ENCODE results near the gene AFAP1. TPM values are rescaled to one million over a fixed set of nuclear protein-coding genes. Genes with fewer than 3 reads are reported as not detected.

Gene AFAP1
- total RNA-seq, 1 experiment from 2014 or later, result 23.6 TPM

DNA sequence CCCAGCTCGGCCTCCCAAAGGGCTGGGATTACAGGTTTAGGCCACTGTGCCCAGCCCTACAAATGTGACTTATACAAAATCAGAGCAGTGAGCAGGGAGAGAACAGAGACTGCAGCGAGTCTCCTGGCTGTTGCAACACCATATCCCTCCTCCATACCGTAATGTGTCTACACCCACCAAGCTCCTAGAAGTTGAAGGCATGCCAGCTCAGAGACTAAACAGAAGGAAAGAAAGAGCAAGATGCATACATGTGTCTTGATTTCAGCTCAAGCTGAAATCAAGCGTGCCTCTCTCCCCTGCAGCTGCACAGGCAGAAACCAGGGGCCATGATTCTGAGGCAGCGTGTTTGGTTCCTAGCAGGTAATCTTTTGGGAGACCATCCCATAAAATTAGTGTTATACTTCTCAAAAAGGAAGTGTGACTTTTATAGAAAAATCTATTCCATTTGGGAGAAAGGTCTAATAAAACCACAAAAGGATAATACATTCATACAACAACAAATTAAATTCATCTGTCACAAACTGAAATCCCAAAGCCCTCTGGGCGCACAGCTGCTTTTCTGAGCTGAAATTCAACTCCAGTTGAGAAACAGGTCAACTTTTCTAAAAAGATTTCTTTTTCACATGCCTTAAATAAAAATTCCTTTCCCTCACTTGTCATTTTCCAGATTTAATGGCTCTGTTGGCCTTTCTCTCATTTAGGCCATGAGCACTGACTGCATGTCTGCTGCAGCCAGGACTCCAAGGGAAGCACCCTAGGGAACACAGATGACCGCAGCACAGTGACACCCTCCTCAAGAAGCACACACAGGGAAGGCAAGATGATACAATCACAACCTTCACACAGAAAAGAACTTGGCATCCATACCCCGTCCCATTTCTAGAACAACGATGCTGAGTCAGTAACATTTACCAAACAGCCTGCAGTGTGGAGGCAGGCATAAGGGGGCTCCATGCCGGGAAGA, 34.4 kb downstream of the AFAP1 start:
- DNase-seq (ENCODE audit: low spot score) (no peak), ATAC-seq (no peak)
- no peak overlapping the region for H3K4me3 Mint-ChIP-seq
- no peaks in the 10 kb centered on the region for H3K36me3 Mint-ChIP-seq
- H3K9me3 Mint-ChIP-seq, result no peaks in the 10 kb centered on the region
- ChIA-PET POLR2A (no interaction called here), CTCF (interaction anchor here (1.0 kb wide), 1 partner anchor 52 kb away, joined by 3 read pairs; no protein-coding TSS in a partner anchor)
- H3K27ac Mint-ChIP-seq, result peak overlapping the region; percentile 94
- TF ChIP-seq ATF2 (CRISPR knock-in tag; IDR thresholded peaks at IDR 0.05; ENCODE audit: borderline replicate concordance, low read depth), result no peak
- TF ChIP-seq ZNF671 (CRISPR knock-in tag; IDR thresholded peaks at IDR 0.05), result no peak
- no peak for TF ChIP-seq JUN (CRISPR knock-in tag; IDR thresholded peaks at IDR 0.05)
- TF ChIP-seq, protein P1, sequence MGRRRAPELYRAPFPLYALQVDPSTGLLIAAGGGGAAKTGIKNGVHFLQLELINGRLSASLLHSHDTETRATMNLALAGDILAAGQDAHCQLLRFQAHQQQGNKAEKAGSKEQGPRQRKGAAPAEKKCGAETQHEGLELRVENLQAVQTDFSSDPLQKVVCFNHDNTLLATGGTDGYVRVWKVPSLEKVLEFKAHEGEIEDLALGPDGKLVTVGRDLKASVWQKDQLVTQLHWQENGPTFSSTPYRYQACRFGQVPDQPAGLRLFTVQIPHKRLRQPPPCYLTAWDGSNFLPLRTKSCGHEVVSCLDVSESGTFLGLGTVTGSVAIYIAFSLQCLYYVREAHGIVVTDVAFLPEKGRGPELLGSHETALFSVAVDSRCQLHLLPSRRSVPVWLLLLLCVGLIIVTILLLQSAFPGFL (CRISPR knock-in tag; IDR thresholded peaks at IDR 0.05; ENCODE audit: borderline replicate concordance), result no peak
- TF ChIP-seq ZNF317 (CRISPR knock-in tag; IDR thresholded peaks at IDR 0.05; ENCODE audit: borderline replicate concordance, low read depth), result no peak
- TF ChIP-seq, protein P2, sequence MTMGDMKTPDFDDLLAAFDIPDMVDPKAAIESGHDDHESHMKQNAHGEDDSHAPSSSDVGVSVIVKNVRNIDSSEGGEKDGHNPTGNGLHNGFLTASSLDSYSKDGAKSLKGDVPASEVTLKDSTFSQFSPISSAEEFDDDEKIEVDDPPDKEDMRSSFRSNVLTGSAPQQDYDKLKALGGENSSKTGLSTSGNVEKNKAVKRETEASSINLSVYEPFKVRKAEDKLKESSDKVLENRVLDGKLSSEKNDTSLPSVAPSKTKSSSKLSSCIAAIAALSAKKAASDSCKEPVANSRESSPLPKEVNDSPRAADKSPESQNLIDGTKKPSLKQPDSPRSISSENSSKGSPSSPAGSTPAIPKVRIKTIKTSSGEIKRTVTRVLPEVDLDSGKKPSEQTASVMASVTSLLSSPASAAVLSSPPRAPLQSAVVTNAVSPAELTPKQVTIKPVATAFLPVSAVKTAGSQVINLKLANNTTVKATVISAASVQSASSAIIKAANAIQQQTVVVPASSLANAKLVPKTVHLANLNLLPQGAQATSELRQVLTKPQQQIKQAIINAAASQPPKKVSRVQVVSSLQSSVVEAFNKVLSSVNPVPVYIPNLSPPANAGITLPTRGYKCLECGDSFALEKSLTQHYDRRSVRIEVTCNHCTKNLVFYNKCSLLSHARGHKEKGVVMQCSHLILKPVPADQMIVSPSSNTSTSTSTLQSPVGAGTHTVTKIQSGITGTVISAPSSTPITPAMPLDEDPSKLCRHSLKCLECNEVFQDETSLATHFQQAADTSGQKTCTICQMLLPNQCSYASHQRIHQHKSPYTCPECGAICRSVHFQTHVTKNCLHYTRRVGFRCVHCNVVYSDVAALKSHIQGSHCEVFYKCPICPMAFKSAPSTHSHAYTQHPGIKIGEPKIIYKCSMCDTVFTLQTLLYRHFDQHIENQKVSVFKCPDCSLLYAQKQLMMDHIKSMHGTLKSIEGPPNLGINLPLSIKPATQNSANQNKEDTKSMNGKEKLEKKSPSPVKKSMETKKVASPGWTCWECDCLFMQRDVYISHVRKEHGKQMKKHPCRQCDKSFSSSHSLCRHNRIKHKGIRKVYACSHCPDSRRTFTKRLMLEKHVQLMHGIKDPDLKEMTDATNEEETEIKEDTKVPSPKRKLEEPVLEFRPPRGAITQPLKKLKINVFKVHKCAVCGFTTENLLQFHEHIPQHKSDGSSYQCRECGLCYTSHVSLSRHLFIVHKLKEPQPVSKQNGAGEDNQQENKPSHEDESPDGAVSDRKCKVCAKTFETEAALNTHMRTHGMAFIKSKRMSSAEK (CRISPR knock-in tag; IDR thresholded peaks at IDR 0.05; ENCODE audit: borderline replicate concordance), result no peak
- TF ChIP-seq, protein P3, sequence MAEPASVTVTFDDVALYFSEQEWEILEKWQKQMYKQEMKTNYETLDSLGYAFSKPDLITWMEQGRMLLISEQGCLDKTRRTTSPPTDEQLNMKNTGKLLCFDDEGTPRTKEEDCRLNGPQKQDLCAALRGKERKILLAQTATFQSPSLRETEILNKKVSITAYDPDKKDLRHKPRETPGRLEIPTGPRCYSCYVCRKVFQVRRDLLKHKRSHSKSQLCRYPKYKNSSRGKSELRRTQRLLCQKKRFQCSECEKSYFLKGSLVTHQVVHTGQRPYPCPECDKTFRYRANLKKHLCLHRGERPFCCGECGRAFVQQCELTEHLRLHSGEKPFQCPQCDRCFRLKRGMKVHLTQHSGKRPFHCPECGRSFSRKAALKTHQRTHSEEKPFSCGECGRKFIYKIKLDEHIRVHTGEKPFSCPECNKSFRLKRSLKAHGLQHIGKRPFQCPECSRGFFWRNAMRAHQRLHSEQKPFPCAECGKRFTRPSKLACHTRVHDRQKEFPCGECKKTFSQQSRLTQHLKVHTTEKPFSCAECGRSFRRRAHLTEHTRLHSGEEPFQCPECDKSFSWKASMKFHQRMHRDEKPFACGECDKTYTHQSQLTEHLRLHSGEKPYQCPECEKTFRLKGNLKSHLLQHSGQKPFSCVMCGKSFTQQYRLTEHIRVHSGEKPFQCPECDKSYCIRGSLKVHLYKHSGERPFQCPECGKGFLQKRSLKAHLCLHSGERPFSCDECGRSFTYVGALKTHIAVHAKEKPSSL (CRISPR knock-in tag; conservative IDR thresholded peaks at IDR 0.05), result no peak
- TF ChIP-seq ATF1 (CRISPR knock-in tag; IDR thresholded peaks at IDR 0.05), result no peak
- no peak for TF ChIP-seq CREM (CRISPR knock-in tag; IDR thresholded peaks at IDR 0.05)
- TF ChIP-seq ZNF423 (CRISPR knock-in tag; IDR thresholded peaks at IDR 0.05), result no peak
- no peak for TF ChIP-seq JAZF1 (CRISPR knock-in tag; IDR thresholded peaks at IDR 0.05)
- no peak for TF ChIP-seq ZBTB21 (CRISPR knock-in tag; IDR thresholded peaks at IDR 0.05; ENCODE audit: borderline replicate concordance)
- TF ChIP-seq ZNF396 (CRISPR knock-in tag; IDR thresholded peaks at IDR 0.05; ENCODE audit: borderline replicate concordance), result no peak
- no peak for TF ChIP-seq NFATC4 (CRISPR knock-in tag; IDR thresholded peaks at IDR 0.05)
- TF ChIP-seq CREB1 (CRISPR knock-in tag; IDR thresholded peaks at IDR 0.05), result no peak
- no peak for TF ChIP-seq CBFB (CRISPR knock-in tag; IDR thresholded peaks at IDR 0.05; ENCODE audit: low read depth)
- no peak for TF ChIP-seq NR1H2 (CRISPR knock-in tag; IDR thresholded peaks at IDR 0.05)
- no peak for TF ChIP-seq NR3C1 (CRISPR knock-in tag; conservative IDR thresholded peaks at IDR 0.05; ENCODE audit: low read depth)
- no peak for TF ChIP-seq CTCF (IDR thresholded peaks at IDR 0.05)
- H3K27me3 Mint-ChIP-seq (ENCODE audit: low read depth), result no peaks in the 10 kb centered on the region
- H3K4me1 Mint-ChIP-seq, result peaks cover 85% of the 10 kb centered on the region
